K562 (cell line): Measurements from ENCODE around the gene CACNA2D2. TPM values are rescaled to one million over a fixed set of nuclear protein-coding genes. Genes with fewer than 3 reads are reported as not detected.

ENCODE experiments used
- ATAC-seq: fragments of 200-7000 bp; cut with Tn5 transposase; 3 replicates; pipeline ENCODE4 v1.9.1; 2020; ENCODE audit warnings: moderate library complexity
- BruUV-seq: library from RNA; stranded (reverse); fragments of 400-500 nt; replicated peaks from 2 replicates; lab custom pipeline; 2021; lab: Mats Ljungman, UMichigan
- CTCF ChIA-PET: fragments of 300-600 bp; formaldehyde crosslinking; extraction: SDS; loops from one replicate; lab custom pipeline; 2021; ENCODE audit warnings: low intra/inter-chr PET ratio; lab: Yijun Ruan, JAX
- POLR2A ChIA-PET: fragments of 300-600, 350-650 bp; sonication (Branson Sonifier 250); formaldehyde crosslinking; extraction: SDS; loops from one replicate; lab custom pipeline; 2021; ENCODE audit warnings: antibody characterized with exemption, inconsistent platforms; lab: Yijun Ruan, JAX
- DNase-seq, 4 experiments: peaks; one replicate each; pipeline versions ENCODE4 v3.0.0 to v3.0.0-alpha.2; 2011 to 2018; ENCODE audit warnings: low spot score in 3 of 4, mixed read lengths in 3 of 4; ENCODE audit errors: extremely low read depth in 1 of 4
- FAIRE-seq: peaks from 2 replicates; lab custom pipeline; 2011; peaks lifted over from hg19 to GRCh38; lab: Jason Lieb, UNC
- H2AFZ ChIP-seq: 2 replicates; pipeline ENCODE4 v1.6.0; 2011; ENCODE audit warnings: low read depth, low read length, control low read depth, inconsistent platforms
- H3K27ac ChIP-seq: fragments of 200-600 bp; 3 replicates; pipeline ENCODE4 v1.8.0; 2011; ENCODE audit warnings: low read depth, mild to moderate bottlenecking, control low read depth, inconsistent platforms, low read length, moderate library complexity, mixed read lengths; ENCODE audit errors: extremely low read depth
- H3K27me3 ChIP-seq, 2 experiments: fragments of 300-600 bp in 1 of 2; 2 replicates in 1 of 2; 3 replicates in 1 of 2; pipeline versions ENCODE4 v1.6.0 to v1.8.0; 2011; ENCODE audit warnings: inconsistent platforms in 2 of 2, low read length in 2 of 2, mild to moderate bottlenecking in 1 of 2, mixed read lengths in 1 of 2, moderate library complexity in 1 of 2; ENCODE audit not compliant: control insufficient read depth in 2 of 2, insufficient read depth in 2 of 2
- H3K36me3 ChIP-seq: fragments of 300-600 bp; 3 replicates; pipeline ENCODE4 v1.8.0; 2011; ENCODE audit warnings: mild to moderate bottlenecking, low read length, inconsistent platforms; ENCODE audit not compliant: control insufficient read depth, insufficient read depth
- H3K4me1 ChIP-seq, 2 experiments: fragments of 200-600 bp in 1 of 2; replicated peaks in 1 of 2; 2 replicates in 1 of 2; 3 replicates in 1 of 2; pipeline versions ENCODE4 v1.5.1 to v1.8.0; 2011; ENCODE audit warnings: inconsistent platforms in 2 of 2, low read length in 2 of 2, mild to moderate bottlenecking in 1 of 2, mixed read lengths in 1 of 2, moderate library complexity in 1 of 2; ENCODE audit not compliant: control insufficient read depth in 2 of 2, insufficient read depth in 2 of 2
- H3K4me2 ChIP-seq: 2 replicates; pipeline ENCODE4 v1.6.1; 2011; ENCODE audit warnings: low read length, control low read depth, inconsistent platforms, mixed read lengths; ENCODE audit not compliant: insufficient read depth
- H3K4me3 ChIP-seq: fragments of 200-600 bp; sonication (generic), shearing (Covaris generic); 2 replicates; pipeline ENCODE4 v1.5.1; 2016; ENCODE audit warnings: control low read depth, inconsistent platforms
- H3K79me2 ChIP-seq: fragments of 200-600 bp; 3 replicates; pipeline ENCODE4 v1.8.0; 2011; ENCODE audit warnings: low read length, inconsistent platforms; ENCODE audit not compliant: control insufficient read depth, insufficient read depth
- H3K9ac ChIP-seq, 2 experiments: 2 replicates each; pipeline versions ENCODE4 v1.6.0 to v1.6.1; 2011; ENCODE audit warnings: low read depth in 2 of 2, low read length in 2 of 2, control low read depth in 1 of 2, inconsistent platforms in 1 of 2, mild to moderate bottlenecking in 1 of 2, mixed read lengths in 1 of 2; ENCODE audit not compliant: insufficient read depth in 1 of 2
- H3K9me1 ChIP-seq: one replicate; pipeline ENCODE4 v1.6.0; 2011; ENCODE audit warnings: inconsistent platforms, mild to moderate bottlenecking, low read length, moderate library complexity; ENCODE audit not compliant: control insufficient read depth, insufficient read depth
- H3K9me3 ChIP-seq: replicated peaks from 2 replicates; pipeline ENCODE4 v1.5.1; 2011; ENCODE audit warnings: low read depth, low read length, inconsistent platforms; ENCODE audit not compliant: control insufficient read depth, insufficient read depth
- H4K20me1 ChIP-seq: replicated peaks from 2 replicates; pipeline ENCODE4 v1.6.1; 2011; ENCODE audit warnings: low read length, inconsistent platforms, mixed read lengths; ENCODE audit not compliant: control insufficient read depth, insufficient read depth
- DPF2 ChIP-seq: fragments of 450-650 bp; IDR thresholded peaks from 2 replicates; pipeline ENCODE4 v1.6.1; 2016
- SFPQ ChIP-seq: fragments of 200-400 bp; formaldehyde crosslinking; IDR thresholded peaks from 2 replicates; pipeline ENCODE4 v1.6.1; 2017; ENCODE audit warnings: mild to moderate bottlenecking, low read depth, low read length, moderate library complexity
- TBL1XR1 ChIP-seq, 2 experiments: IDR thresholded peaks; 2 replicates each; pipeline ENCODE4 v1.6.1; 2012; ENCODE audit warnings: improper control_type of control experiment in 2 of 2, low read length in 2 of 2, mild to moderate bottlenecking in 1 of 2
- XRCC4 ChIP-seq: IDR thresholded peaks from one replicate; pipeline ENCODE4 v1.6.1; 2011; ENCODE audit not compliant: insufficient read depth, insufficient read length; ENCODE audit errors: extremely low read depth
- WGBS: fragments of 100-300 bp; shearing (Covaris generic); methylation state at CpG from one replicate; pipeline ENCODE4 v1.1.6; 2016; ENCODE audit warnings: low coverage, mixed read lengths; ENCODE audit not compliant: insufficient coverage; ENCODE audit errors: missing lambda C conversion rate; 5-methylcytosine and 5-hydroxymethylcytosine counted together
- in situ Hi-C: fragments of 300-500 bp; cut with MboI; formaldehyde crosslinking; loops from 4 replicates; pipeline ENCODE4 v1.15.0; 2018; ENCODE audit warnings: inconsistent platforms, mixed read lengths
- intact Hi-C: fragments of 100-400 bp; cut with micrococcal nuclease; formaldehyde crosslinking; loops from 2 replicates; pipeline ENCODE4 v1.14.2; 2022
- polyA plus RNA-seq, 8 experiments: library from polyadenylated mRNA; depleted of rRNA in 4 of 8; stranded (reverse) in 5 of 8; unstranded in 3 of 8; fragments of >200 nt; fragmentation: Nextera tagmentation in 2 of 8; fragmentation: Illumina TruSeq in 1 of 8; extraction: Ambion mirVana in 2 of 8; extraction: Trizol in 1 of 8; gene quantifications; 2 replicates each; pipeline versions ENCODE4 v1.2.1 to v1.2.3, GENCODE V29; 2011 to 2014; ENCODE audit warnings: inconsistent platforms in 1 of 8, missing spikeins in 1 of 8
- total RNA-seq, 7 experiments: library from RNA; depleted of rRNA in 6 of 7; stranded (reverse); fragments of >200 nt in 6 of 7; fragmentation: Illumina TruSeq in 2 of 7; extraction: Trizol in 2 of 7; gene quantifications; 2 replicates each; pipeline versions ENCODE4 v1.2.1 to v1.2.3, GENCODE V29; 2011 to 2021; ENCODE audit warnings: low replicate concordance in 1 of 7
- TF ChIP-seq, protein P1 (sequence below): fragments of 450-650 bp; IDR thresholded peaks from 2 replicates; pipeline ENCODE4 v1.6.1; 2016; ENCODE audit warnings: borderline replicate concordance

CACNA2D2 gene
- total and polyA plus RNA-seq, 9 of the 15 experiments (the other 6 are each of a cell fraction or from before 2014, with no cell fraction given): 0.11 to 0.58 (median 0.36) TPM; not detected in 2

DNA sequence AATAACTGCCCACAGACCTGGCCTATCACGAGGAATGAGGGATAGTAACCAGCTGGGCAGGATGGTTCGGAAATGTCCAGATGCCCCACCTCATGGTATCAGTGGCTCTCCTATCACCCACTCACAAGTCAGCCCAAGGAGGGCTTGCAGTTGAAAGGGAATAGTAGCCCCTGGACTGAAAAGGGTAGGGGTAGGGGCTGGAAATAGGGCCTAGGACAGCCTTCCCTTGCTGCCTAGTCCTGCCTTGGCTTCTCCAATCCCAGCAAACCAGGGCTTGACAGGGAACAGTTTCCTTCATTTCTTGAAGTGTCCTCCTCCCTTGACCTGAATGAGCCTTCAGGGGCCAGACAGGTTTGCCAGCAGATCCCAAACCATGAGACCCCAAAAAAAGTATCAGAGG is 1.2 kb upstream of the CACNA2D2 start:
- intact Hi-C loops: no loop called here
- CTCF ChIA-PET: no interaction called here
- Histone ChIP-seq H3K9me1 (no peaks in the 10 kb centered on the region), H2AFZ (no peak overlapping the region), H4K20me1 (0 out of 2 replicates have a peak, but pooled peaks cover 5% of the 10 kb centered on the region), H3K79me2 (no peaks in the 10 kb centered on the region), H3K27ac (no peak overlapping the region), H3K36me3 (no peaks in the 10 kb centered on the region), H3K9ac (no peak overlapping the region), H3K4me3 (no peak overlapping the region), H3K27me3 (peaks cover 7 to 60% of the 10 kb centered on the region in 2 experiments; a peak in 4 of 5 replicates), H3K4me1 (peaks cover 0 to 14% of the 10 kb centered on the region in 2 experiments; a peak in 2 of 5 replicates), H3K9me3 (no peaks in the 10 kb centered on the region), H3K4me2 (no peak overlapping the region)
- POLR2A ChIA-PET: interaction anchor here (1.4 kb wide), 1 partner anchor 9 kb away, joined by 5 read pairs; no protein-coding TSS in a partner anchor
- FAIRE-seq (no peak), DNase-seq (no peak), ATAC-seq (no peak)
- in situ Hi-C loops: no loop called here
- no TSS peak for BruUV-seq
- TF ChIP-seq, protein P1, sequence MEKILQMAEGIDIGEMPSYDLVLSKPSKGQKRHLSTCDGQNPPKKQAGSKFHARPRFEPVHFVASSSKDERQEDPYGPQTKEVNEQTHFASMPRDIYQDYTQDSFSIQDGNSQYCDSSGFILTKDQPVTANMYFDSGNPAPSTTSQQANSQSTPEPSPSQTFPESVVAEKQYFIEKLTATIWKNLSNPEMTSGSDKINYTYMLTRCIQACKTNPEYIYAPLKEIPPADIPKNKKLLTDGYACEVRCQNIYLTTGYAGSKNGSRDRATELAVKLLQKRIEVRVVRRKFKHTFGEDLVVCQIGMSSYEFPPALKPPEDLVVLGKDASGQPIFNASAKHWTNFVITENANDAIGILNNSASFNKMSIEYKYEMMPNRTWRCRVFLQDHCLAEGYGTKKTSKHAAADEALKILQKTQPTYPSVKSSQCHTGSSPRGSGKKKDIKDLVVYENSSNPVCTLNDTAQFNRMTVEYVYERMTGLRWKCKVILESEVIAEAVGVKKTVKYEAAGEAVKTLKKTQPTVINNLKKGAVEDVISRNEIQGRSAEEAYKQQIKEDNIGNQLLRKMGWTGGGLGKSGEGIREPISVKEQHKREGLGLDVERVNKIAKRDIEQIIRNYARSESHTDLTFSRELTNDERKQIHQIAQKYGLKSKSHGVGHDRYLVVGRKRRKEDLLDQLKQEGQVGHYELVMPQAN: no peak
- TF ChIP-seq DPF2 (no peak), TBL1XR1 (IDR thresholded peaks at IDR 0.05; ENCODE audit: low read length in 2 of 2) (no peak), SFPQ (no peak), XRCC4 (no peak)
- WGBS: 24% methylated on average over 2 of the region's 2 CpGs
